GM23338 (cell line): ENCODE results near the gene HMCN2.

ENCODE experiments used
- CREB1 ChIP-seq: fragments of 250-450 bp; sonication (Bioruptor Pico); IDR thresholded peaks from 2 replicates; pipeline ENCODE4 v1.5.0; 2020; ENCODE audit warnings: low read depth, mild to moderate bottlenecking, moderate library complexity
- EZH2 ChIP-seq: fragments of 200-600 bp; sonication (generic); IDR thresholded peaks from one replicate; pipeline ENCODE4 v1.8.0; 2017; ENCODE audit warnings: antibody characterized with exemption, mild to moderate bottlenecking, low read depth; ENCODE audit not compliant: unreplicated experiment
- EZH2phosphoT487 ChIP-seq: fragments of 200-600 bp; sonication (generic); IDR thresholded peaks from one replicate; pipeline ENCODE4 v1.8.1; 2018; ENCODE audit warnings: antibody characterized with exemption; ENCODE audit not compliant: unreplicated experiment
- JUNB ChIP-seq: IDR thresholded peaks from one replicate; pipeline ENCODE4 v1.6.1; 2016; ENCODE audit warnings: antibody characterized with exemption; ENCODE audit not compliant: unreplicated experiment
- NANOG ChIP-seq: IDR thresholded peaks from 2 replicates; pipeline ENCODE4 v1.6.1; 2016; ENCODE audit warnings: antibody characterized with exemption, borderline replicate concordance
- POLR2AphosphoS5 ChIP-seq: IDR thresholded peaks from 2 replicates; pipeline ENCODE4 v1.6.1; 2016; ENCODE audit warnings: antibody characterized with exemption, low read depth
- STAT1 ChIP-seq: IDR thresholded peaks from one replicate; pipeline ENCODE4 v1.6.1; 2016; ENCODE audit warnings: antibody characterized with exemption; ENCODE audit not compliant: unreplicated experiment
- ZNF114 ChIP-seq: fragments of 250-450 bp; sonication (Bioruptor Pico); IDR thresholded peaks from 2 replicates; pipeline ENCODE4 v1.5.0; 2020; ENCODE audit warnings: mild to moderate bottlenecking, moderate library complexity
- ZNF331 ChIP-seq: fragments of 250-450 bp; sonication (Bioruptor Pico); IDR thresholded peaks from 2 replicates; pipeline ENCODE4 v1.5.0; 2020; ENCODE audit warnings: low read depth, mild to moderate bottlenecking, moderate library complexity
- TF ChIP-seq, protein P1 (sequence below), 2 experiments: fragments of 200-600 bp in 1 of 2; sonication (generic) in 1 of 2; conservative IDR thresholded peaks; 2 replicates each; pipeline versions ENCODE4 v1.5.1 to v1.6.1; 2016 to 2017; ENCODE audit warnings: antibody characterized with exemption in 2 of 2, low read depth in 2 of 2, mild to moderate bottlenecking in 2 of 2, moderate library complexity in 1 of 2
- TF ChIP-seq, protein P2 (sequence below): IDR thresholded peaks from 2 replicates; pipeline ENCODE4 v1.6.1; 2016; ENCODE audit warnings: antibody characterized with exemption
- TF ChIP-seq, protein P3 (sequence below): IDR thresholded peaks from one replicate; pipeline ENCODE4 v1.6.1; 2018; ENCODE audit warnings: antibody characterized with exemption; ENCODE audit not compliant: unreplicated experiment

DNA sequence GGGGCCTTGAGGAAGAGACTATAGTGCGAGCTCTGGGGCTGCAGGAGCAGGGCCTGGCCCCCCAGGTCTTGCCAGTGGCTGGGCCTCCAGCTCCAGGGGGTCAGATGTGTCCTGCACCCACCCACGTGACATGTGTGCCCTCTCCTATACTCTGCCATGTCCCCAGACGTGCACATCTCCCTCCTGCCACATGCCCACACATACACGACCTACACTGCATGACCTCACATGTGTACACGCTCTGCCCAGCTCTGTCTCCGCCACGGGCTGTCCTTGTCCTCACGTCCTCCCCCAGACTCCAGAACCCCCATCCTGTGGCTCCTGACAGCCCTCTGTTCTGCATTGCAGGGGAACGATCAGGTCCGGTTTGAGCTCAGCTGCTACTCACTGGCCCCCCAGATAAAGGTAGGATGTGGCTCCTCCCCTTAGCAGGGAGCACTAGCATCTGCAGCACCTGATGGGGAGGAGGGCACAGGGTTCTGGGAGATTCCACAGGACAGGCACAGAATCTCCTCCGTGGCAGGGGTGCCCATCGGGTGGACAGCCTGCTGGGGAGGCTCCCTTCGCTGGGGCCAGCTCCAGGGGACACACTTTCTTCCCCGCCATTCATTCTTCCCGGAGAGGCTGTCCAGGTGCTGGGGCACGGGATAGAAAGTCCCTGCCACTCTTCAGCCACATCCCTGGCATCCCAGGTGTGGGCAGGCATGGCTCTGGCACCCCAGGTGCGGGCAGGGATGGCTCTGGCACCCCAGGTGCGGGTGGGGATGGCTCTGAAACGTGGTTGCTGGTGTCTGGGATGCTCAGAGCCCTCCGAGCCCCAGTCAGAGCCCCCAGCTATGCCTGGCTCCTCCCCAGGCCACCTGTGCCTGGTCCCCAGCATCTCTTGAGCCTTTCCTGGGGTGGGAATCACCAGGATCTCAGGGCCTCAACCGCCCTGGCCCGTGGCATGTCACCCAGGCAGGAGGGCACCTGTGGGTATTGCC is 198.5 kb downstream of the HMCN2 start:
- TF ChIP-seq, protein P1, sequence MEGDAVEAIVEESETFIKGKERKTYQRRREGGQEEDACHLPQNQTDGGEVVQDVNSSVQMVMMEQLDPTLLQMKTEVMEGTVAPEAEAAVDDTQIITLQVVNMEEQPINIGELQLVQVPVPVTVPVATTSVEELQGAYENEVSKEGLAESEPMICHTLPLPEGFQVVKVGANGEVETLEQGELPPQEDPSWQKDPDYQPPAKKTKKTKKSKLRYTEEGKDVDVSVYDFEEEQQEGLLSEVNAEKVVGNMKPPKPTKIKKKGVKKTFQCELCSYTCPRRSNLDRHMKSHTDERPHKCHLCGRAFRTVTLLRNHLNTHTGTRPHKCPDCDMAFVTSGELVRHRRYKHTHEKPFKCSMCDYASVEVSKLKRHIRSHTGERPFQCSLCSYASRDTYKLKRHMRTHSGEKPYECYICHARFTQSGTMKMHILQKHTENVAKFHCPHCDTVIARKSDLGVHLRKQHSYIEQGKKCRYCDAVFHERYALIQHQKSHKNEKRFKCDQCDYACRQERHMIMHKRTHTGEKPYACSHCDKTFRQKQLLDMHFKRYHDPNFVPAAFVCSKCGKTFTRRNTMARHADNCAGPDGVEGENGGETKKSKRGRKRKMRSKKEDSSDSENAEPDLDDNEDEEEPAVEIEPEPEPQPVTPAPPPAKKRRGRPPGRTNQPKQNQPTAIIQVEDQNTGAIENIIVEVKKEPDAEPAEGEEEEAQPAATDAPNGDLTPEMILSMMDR (conservative IDR thresholded peaks at IDR 0.05; ENCODE audit: low read depth in 2 of 2): no peak
- TF ChIP-seq EZH2phosphoT487 (no peak), EZH2 (no peak), POLR2AphosphoS5 (no peak), ZNF114 (CRISPR knock-in tag) (no peak), ZNF331 (no peak), STAT1 (no peak), NANOG (no peak), CREB1 (CRISPR knock-in tag) (no peak), JUNB (no peak)
- TF ChIP-seq, protein P2, sequence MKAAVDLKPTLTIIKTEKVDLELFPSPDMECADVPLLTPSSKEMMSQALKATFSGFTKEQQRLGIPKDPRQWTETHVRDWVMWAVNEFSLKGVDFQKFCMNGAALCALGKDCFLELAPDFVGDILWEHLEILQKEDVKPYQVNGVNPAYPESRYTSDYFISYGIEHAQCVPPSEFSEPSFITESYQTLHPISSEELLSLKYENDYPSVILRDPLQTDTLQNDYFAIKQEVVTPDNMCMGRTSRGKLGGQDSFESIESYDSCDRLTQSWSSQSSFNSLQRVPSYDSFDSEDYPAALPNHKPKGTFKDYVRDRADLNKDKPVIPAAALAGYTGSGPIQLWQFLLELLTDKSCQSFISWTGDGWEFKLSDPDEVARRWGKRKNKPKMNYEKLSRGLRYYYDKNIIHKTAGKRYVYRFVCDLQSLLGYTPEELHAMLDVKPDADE: no peak
- TF ChIP-seq, protein P3, sequence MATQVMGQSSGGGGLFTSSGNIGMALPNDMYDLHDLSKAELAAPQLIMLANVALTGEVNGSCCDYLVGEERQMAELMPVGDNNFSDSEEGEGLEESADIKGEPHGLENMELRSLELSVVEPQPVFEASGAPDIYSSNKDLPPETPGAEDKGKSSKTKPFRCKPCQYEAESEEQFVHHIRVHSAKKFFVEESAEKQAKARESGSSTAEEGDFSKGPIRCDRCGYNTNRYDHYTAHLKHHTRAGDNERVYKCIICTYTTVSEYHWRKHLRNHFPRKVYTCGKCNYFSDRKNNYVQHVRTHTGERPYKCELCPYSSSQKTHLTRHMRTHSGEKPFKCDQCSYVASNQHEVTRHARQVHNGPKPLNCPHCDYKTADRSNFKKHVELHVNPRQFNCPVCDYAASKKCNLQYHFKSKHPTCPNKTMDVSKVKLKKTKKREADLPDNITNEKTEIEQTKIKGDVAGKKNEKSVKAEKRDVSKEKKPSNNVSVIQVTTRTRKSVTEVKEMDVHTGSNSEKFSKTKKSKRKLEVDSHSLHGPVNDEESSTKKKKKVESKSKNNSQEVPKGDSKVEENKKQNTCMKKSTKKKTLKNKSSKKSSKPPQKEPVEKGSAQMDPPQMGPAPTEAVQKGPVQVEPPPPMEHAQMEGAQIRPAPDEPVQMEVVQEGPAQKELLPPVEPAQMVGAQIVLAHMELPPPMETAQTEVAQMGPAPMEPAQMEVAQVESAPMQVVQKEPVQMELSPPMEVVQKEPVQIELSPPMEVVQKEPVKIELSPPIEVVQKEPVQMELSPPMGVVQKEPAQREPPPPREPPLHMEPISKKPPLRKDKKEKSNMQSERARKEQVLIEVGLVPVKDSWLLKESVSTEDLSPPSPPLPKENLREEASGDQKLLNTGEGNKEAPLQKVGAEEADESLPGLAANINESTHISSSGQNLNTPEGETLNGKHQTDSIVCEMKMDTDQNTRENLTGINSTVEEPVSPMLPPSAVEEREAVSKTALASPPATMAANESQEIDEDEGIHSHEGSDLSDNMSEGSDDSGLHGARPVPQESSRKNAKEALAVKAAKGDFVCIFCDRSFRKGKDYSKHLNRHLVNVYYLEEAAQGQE: no peak
